SK-N-SH (cell line): ENCODE results near the gene DOCK4. TPM values are rescaled to one million over a fixed set of nuclear protein-coding genes. Genes with fewer than 3 reads are reported as not detected.

Source experiments
- CTCF ChIA-PET: fragments of 300-600, 350-600 bp; formaldehyde crosslinking; extraction: SDS; loops from one replicate; lab custom pipeline; 2021; lab: Yijun Ruan, JAX
- POLR2A ChIA-PET: fragments of 350-600 bp; sonication (Branson Sonifier 250); formaldehyde crosslinking; extraction: SDS; loops from one replicate; lab custom pipeline; 2020; ENCODE audit warnings: antibody characterized with exemption, inconsistent platforms; lab: Yijun Ruan, JAX
- DNase-seq: peaks from one replicate; pipeline ENCODE4 v3.0.0; 2012
- H2AFZ ChIP-seq: fragments of 200-600 bp; sonication (generic); 2 replicates; pipeline ENCODE4 v1.8.1; 2016; ENCODE audit warnings: antibody characterized with exemption, mild to moderate bottlenecking, low read depth
- H3F3A ChIP-seq: fragments of 200-600 bp; sonication (generic); replicated peaks from 2 replicates; pipeline ENCODE3; 2016; ENCODE audit warnings: antibody characterized with exemption, mild to moderate bottlenecking; ENCODE audit not compliant: insufficient read depth
- H3K27ac ChIP-seq, 2 experiments: fragments of 200-500 bp in 1 of 2; fragments of 200-600 bp in 1 of 2; sonication (Bioruptor generic) in 1 of 2; sonication (generic), shearing (Covaris generic) in 1 of 2; 2 replicates each; pipeline versions ENCODE4 v1.5.1 to v1.6.1; 2014 to 2016; ENCODE audit warnings: low read depth in 2 of 2, inconsistent platforms in 1 of 2, low read length in 1 of 2, mild to moderate bottlenecking in 1 of 2, mixed read lengths in 1 of 2
- H3K27me3 ChIP-seq: fragments of 200-600 bp; sonication (generic), shearing (Covaris generic); 2 replicates; pipeline ENCODE4 v1.6.1; 2016; ENCODE audit warnings: mixed run types; ENCODE audit not compliant: insufficient read depth
- H3K36me3 ChIP-seq, 2 experiments: fragments of 200-500 bp in 1 of 2; fragments of 200-600 bp in 1 of 2; sonication (Bioruptor generic) in 1 of 2; sonication (generic) in 1 of 2; replicated peaks in 1 of 2; 2 replicates each; pipeline versions ENCODE3 to v1.5.1; 2014 to 2016; ENCODE audit warnings: low read length in 1 of 2, mild to moderate bottlenecking in 1 of 2; ENCODE audit not compliant: insufficient read depth in 2 of 2, control insufficient read depth in 1 of 2
- H3K4me1 ChIP-seq, 2 experiments: fragments of 200-500 bp in 1 of 2; fragments of 200-600 bp in 1 of 2; sonication (Bioruptor generic) in 1 of 2; sonication (generic), shearing (Covaris generic) in 1 of 2; 2 replicates each; pipeline versions ENCODE4 v1.5.1 to v1.6.1; 2014 to 2016; ENCODE audit warnings: low read depth in 1 of 2, low read length in 1 of 2, mixed run types in 1 of 2; ENCODE audit not compliant: insufficient read depth in 2 of 2, control insufficient read depth in 1 of 2
- H3K4me2 ChIP-seq: fragments of 200-600 bp; sonication (generic), shearing (Covaris generic); 2 replicates; pipeline ENCODE4 v1.6.1; 2017; ENCODE audit warnings: mixed run types
- H3K4me3 ChIP-seq, 2 experiments: fragments of 200-500 bp in 1 of 2; fragments of 200-600 bp in 1 of 2; sonication (Bioruptor generic) in 1 of 2; sonication (generic), shearing (Covaris generic) in 1 of 2; 2 replicates each; pipeline versions ENCODE4 v1.5.1 to v1.8.1; 2014 to 2016; ENCODE audit warnings: low read depth in 2 of 2, inconsistent platforms in 1 of 2, low read length in 1 of 2, mild to moderate bottlenecking in 1 of 2, mixed read lengths in 1 of 2, moderate library complexity in 1 of 2
- H3K79me2 ChIP-seq: fragments of 200-600 bp; sonication (generic); 2 replicates; pipeline ENCODE4 v1.8.1; 2017; ENCODE audit warnings: mild to moderate bottlenecking; ENCODE audit not compliant: insufficient read depth
- H3K9ac ChIP-seq: fragments of 200-600 bp; sonication (generic); 2 replicates; pipeline ENCODE4 v1.6.1; 2017; ENCODE audit warnings: mixed run types
- H3K9me2 ChIP-seq: fragments of 200-600 bp; sonication (generic); 2 replicates; pipeline ENCODE4 v1.6.1; 2017; ENCODE audit warnings: mixed run types
- H3K9me3 ChIP-seq: fragments of 200-600 bp; sonication (generic); 2 replicates; pipeline ENCODE4 v1.6.1; 2017; ENCODE audit warnings: mixed run types, mild to moderate bottlenecking, moderate library complexity
- H4K20me1 ChIP-seq: fragments of 200-600 bp; sonication (generic); 2 replicates; pipeline ENCODE4 v1.6.1; 2017; ENCODE audit warnings: mild to moderate bottlenecking, mixed run types; ENCODE audit not compliant: insufficient read depth
- ELF1 ChIP-seq: IDR thresholded peaks from 2 replicates; pipeline ENCODE4 v1.4.0; 2012
- EP300 ChIP-seq, 2 experiments: IDR thresholded peaks; 2 replicates each; pipeline versions ENCODE4 v1.4.0 to v1.6.1; 2012; ENCODE audit warnings: borderline replicate concordance in 1 of 2, low read depth in 1 of 2, low read length in 1 of 2
- FOXJ3 ChIP-seq: sonication (generic); formaldehyde crosslinking; IDR thresholded peaks from 2 replicates; pipeline ENCODE4 v1.5.1; 2020; ENCODE audit warnings: mild to moderate bottlenecking, missing genetic modification reagents
- FOXM1 ChIP-seq: IDR thresholded peaks from 2 replicates; pipeline ENCODE4 v1.4.0; 2012; ENCODE audit warnings: low read depth, mild to moderate bottlenecking
- GABPA ChIP-seq: IDR thresholded peaks from 2 replicates; pipeline ENCODE4 v1.4.0; 2012; ENCODE audit warnings: low read depth, mild to moderate bottlenecking
- GATA2 ChIP-seq: sonication (generic); formaldehyde crosslinking; IDR thresholded peaks from 2 replicates; pipeline ENCODE4 v1.5.0; 2020; ENCODE audit warnings: mild to moderate bottlenecking, missing genetic modification reagents
- NRF1 ChIP-seq: IDR thresholded peaks from 2 replicates; pipeline ENCODE4 v1.6.1; 2012; ENCODE audit warnings: low read depth, mild to moderate bottlenecking, low read length
- RAD21 ChIP-seq: IDR thresholded peaks from 2 replicates; pipeline ENCODE4 v1.6.1; 2012; ENCODE audit warnings: mild to moderate bottlenecking, low read length
- RCOR1 ChIP-seq: fragments of 150-350 bp; IDR thresholded peaks from 2 replicates; pipeline ENCODE4 v1.6.1; 2017; ENCODE audit warnings: antibody characterized with exemption, low read length
- RXRA ChIP-seq: IDR thresholded peaks from 2 replicates; pipeline ENCODE4 v1.4.0; 2012; ENCODE audit warnings: low read depth, mild to moderate bottlenecking, borderline replicate concordance
- TAF1 ChIP-seq: IDR thresholded peaks from 2 replicates; pipeline ENCODE4 v1.6.1; 2012; ENCODE audit warnings: low read depth, mild to moderate bottlenecking, low read length, moderate library complexity, borderline replicate concordance
- TEAD4 ChIP-seq: IDR thresholded peaks from 2 replicates; pipeline ENCODE4 v1.4.0; 2012; ENCODE audit warnings: mild to moderate bottlenecking, borderline replicate concordance; ENCODE audit not compliant: insufficient read depth
- YY1 ChIP-seq: IDR thresholded peaks from 2 replicates; pipeline ENCODE4 v1.4.0; 2012; ENCODE audit warnings: low read depth, mild to moderate bottlenecking
- polyA plus RNA-seq, 3 experiments: library from polyadenylated mRNA; depleted of rRNA; stranded (reverse); fragments of >200 nt; gene quantifications; 2 replicates each; pipeline ENCODE4 v1.2.3, GENCODE V29; 2012
- TF ChIP-seq, protein P1 (sequence below): fragments of 200-600 bp; sonication (generic); IDR thresholded peaks from 2 replicates; pipeline ENCODE4 v1.6.1; 2017; ENCODE audit warnings: antibody characterized with exemption, mild to moderate bottlenecking, moderate library complexity
- TF ChIP-seq, protein P2 (sequence below): fragments of 150-350 bp; IDR thresholded peaks from 2 replicates; pipeline ENCODE4 v1.6.1; 2017; ENCODE audit warnings: antibody characterized with exemption, low read length, low read depth, borderline replicate concordance
- TF ChIP-seq, protein P3 (sequence below): IDR thresholded peaks from 2 replicates; pipeline ENCODE4; 2012

DOCK4 gene
- polyA plus RNA-seq, 1 of the 3 experiments (the other 2 are of a cell fraction) = 8.5 TPM

DNA sequence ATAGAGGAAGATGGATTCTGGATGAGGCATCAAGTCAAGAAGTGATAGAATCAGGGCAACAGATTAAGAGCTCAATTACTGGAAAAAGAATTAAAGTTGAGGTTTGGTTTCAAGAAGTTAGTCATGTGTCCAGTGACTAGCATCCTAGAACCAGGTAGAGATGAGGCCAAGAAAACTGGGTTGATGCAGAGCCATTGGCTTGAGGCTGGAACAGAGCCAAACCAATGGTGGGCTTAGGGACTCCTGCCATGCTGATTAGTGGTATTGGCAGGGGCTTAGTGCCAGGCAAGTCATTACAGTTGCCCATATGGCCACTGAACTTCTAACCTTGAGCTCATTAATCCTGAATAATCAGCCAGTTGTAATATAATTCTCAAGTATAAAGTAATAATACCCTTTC, 18.8 kb upstream of the DOCK4 start:
- Histone ChIP-seq H3K27ac (no peak overlapping the region), H2AFZ (no peak overlapping the region), H3K79me2 (peaks cover 43% of the 10 kb centered on the region), H3K27me3 (no peaks in the 10 kb centered on the region), H3K4me2 (no peak overlapping the region), H3K36me3 (no peaks in the 10 kb centered on the region), H3K9me3 (no peaks in the 10 kb centered on the region), H3K4me1 (peaks cover 4 to 12% of the 10 kb centered on the region in 2 experiments; a peak in 2 of 4 replicates), H3K9ac (no peak overlapping the region), H3K9me2 (no peaks in the 10 kb centered on the region), H3F3A (no peaks in the 10 kb centered on the region), H4K20me1 (0 out of 2 replicates have a peak, but pooled peaks cover 5% of the 10 kb centered on the region), H3K4me3 (no peak overlapping the region)
- TF ChIP-seq, protein P1, sequence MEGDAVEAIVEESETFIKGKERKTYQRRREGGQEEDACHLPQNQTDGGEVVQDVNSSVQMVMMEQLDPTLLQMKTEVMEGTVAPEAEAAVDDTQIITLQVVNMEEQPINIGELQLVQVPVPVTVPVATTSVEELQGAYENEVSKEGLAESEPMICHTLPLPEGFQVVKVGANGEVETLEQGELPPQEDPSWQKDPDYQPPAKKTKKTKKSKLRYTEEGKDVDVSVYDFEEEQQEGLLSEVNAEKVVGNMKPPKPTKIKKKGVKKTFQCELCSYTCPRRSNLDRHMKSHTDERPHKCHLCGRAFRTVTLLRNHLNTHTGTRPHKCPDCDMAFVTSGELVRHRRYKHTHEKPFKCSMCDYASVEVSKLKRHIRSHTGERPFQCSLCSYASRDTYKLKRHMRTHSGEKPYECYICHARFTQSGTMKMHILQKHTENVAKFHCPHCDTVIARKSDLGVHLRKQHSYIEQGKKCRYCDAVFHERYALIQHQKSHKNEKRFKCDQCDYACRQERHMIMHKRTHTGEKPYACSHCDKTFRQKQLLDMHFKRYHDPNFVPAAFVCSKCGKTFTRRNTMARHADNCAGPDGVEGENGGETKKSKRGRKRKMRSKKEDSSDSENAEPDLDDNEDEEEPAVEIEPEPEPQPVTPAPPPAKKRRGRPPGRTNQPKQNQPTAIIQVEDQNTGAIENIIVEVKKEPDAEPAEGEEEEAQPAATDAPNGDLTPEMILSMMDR = no peak
- TF ChIP-seq FOXM1 = no peak
- no peak for TF ChIP-seq FOXJ3 (CRISPR knock-in tag)
- TF ChIP-seq YY1 = no peak
- no peak for TF ChIP-seq ELF1
- TF ChIP-seq EP300 (IDR thresholded peaks at IDR 0.05; ENCODE audit: borderline replicate concordance in 1 of 2, low read depth in 1 of 2, low read length in 1 of 2) = no peak
- TF ChIP-seq, protein P2, sequence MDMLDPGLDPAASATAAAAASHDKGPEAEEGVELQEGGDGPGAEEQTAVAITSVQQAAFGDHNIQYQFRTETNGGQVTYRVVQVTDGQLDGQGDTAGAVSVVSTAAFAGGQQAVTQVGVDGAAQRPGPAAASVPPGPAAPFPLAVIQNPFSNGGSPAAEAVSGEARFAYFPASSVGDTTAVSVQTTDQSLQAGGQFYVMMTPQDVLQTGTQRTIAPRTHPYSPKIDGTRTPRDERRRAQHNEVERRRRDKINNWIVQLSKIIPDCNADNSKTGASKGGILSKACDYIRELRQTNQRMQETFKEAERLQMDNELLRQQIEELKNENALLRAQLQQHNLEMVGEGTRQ = no peak
- no peak for TF ChIP-seq NRF1
- TF ChIP-seq RAD21 = no peak
- TF ChIP-seq GABPA = no peak
- no peak for TF ChIP-seq RXRA
- no peak for TF ChIP-seq RCOR1
- TF ChIP-seq, protein P3, sequence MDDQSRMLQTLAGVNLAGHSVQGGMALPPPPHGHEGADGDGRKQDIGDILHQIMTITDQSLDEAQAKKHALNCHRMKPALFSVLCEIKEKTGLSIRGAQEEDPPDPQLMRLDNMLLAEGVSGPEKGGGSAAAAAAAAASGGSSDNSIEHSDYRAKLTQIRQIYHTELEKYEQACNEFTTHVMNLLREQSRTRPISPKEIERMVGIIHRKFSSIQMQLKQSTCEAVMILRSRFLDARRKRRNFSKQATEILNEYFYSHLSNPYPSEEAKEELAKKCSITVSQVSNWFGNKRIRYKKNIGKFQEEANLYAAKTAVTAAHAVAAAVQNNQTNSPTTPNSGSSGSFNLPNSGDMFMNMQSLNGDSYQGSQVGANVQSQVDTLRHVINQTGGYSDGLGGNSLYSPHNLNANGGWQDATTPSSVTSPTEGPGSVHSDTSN = no peak
- no peak for TF ChIP-seq GATA2 (CRISPR knock-in tag)
- no peak for TF ChIP-seq TAF1
- no peak for TF ChIP-seq TEAD4
- DNase-seq = no peak
- POLR2A ChIA-PET = no interaction called here
- CTCF ChIA-PET = interaction anchor here (0.6 to 1.3 kb wide), 5 partner anchors 9 to 489 kb away, joined by 3 to 6 read pairs (median 4); no protein-coding TSS in a partner anchor
